Right ventricle myocardium inferior (tissue), 1 donor: ENCODE results near the gene DCHS1. TPM values are rescaled to one million over a fixed set of nuclear protein-coding genes. Genes with fewer than 3 reads are reported as not detected.
"Not testable (repeated sequence)": the region's sequence is repeated elsewhere in the genome, so short reads cannot be mapped to it uniquely, and the experiment has no call there.

Experiments
- ATAC-seq: fragments of 200-7000 bp; cut with Tn5 transposase; one replicate; pipeline ENCODE4 v1.9.1; 2020; ENCODE audit warnings: mild to moderate bottlenecking, moderate library complexity
- DNase-seq: peaks from one replicate; pipeline ENCODE4 v3.0.0; 2021; ENCODE audit errors: missing footprints
- intact Hi-C: fragments of 100-400 bp; cut with DNase I; formaldehyde crosslinking; loops from one replicate; pipeline ENCODE4 v1.11.0; 2022
- long read RNA-seq: library from polyadenylated mRNA; unstranded; transcript quantifications from one replicate; pipeline ENCODE4 v2.0.0, GENCODE V29; 2021
- total RNA-seq: library from RNA; stranded (reverse); fragmentation: NEBNext Ultra II Directional; extraction: Animal tissue kit (Norgen Biotek cat#: 25700); gene quantifications from one replicate; pipeline ENCODE4 v1.2.1, GENCODE V29; 2021
- donor health status: DM: no; HTN: yes; CAD: no; lungs with severe emphysema.

Gene DCHS1
- total RNA-seq = 10.7 TPM
- long read RNA-seq, partial matches to known transcripts = 2 of 7 reads
- long read RNA-seq, other reads (novel, unspliced or antisense) = 5 of 7 reads

GRCh38 chr11:6655790-6656583 lies at the start of gene DCHS1:
Gene DCHS1, minus strand, starts transcription at chr11:6655809. Its CDS starts 14,196 bp downstream, at chr11:6641613.
- intact Hi-C loops = no loop called here
- ATAC-seq (peak; percentile 42), DNase-seq (peak; percentile 74)

- ATAC-seq = peak; percentile 95
- DNase-seq = no peak
- intact Hi-C loops = loop anchor here (2.0 kb wide), 1 partner anchor 53 kb away; no protein-coding TSS in a partner anchor
These were observed 47.8 kb upstream of the DCHS1 start for GRCh38 chr11:6703247-6704063.

DNA sequence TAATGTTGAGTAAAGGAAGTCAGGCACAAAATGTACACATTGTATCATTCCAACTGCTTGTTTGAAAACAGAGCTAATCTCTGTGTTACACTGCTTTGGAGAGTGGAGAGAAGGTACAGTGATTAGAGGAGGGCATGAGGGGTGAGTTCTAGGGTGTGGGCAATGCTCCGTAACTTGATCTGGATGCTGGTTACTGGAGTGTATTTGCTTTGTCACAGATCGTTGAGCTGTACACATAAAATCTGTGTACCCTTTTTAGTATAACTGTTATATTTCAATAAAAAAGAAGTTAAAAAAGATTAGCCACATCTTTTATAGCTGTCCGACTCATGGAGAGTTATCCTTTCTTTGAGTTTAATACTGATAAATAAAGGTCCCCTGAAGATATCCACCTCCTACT lies 46.3 kb upstream of the DCHS1 start:
- intact Hi-C loops = loop anchor here (2.0 kb wide), 1 partner anchor 55 kb away; no protein-coding TSS in a partner anchor
- not testable (repeated sequence) for DNase-seq, ATAC-seq

- DNase-seq = no peak
- ATAC-seq = peak; percentile 74
- intact Hi-C loops = no loop called here
These were observed 39.8 kb upstream of the DCHS1 start for GRCh38 chr11:6695377-6695776.

DNA sequence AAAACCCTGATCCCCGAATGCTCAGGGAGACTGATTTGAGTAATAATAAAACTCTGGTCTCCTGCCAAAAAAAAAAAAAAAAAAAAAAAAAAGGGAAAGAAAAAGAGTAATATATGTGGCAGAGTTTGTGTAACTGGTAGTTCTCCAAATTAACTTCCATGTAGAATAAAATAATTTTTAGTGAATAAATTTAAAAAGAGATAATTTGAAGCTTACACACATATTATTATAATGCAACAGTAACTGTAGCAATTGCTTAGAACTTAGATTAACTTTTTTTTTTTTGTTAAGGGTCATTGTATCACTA lies 38.6 kb upstream of the DCHS1 start:
- intact Hi-C loops = no loop called here
- no peak for DNase-seq
- ATAC-seq = no peak

- DNase-seq (no peak), ATAC-seq (peak; percentile 73)
- intact Hi-C loops = no loop called here
These were observed 38.0 kb upstream of the DCHS1 start for GRCh38 chr11:6693342-6694228.

DNA sequence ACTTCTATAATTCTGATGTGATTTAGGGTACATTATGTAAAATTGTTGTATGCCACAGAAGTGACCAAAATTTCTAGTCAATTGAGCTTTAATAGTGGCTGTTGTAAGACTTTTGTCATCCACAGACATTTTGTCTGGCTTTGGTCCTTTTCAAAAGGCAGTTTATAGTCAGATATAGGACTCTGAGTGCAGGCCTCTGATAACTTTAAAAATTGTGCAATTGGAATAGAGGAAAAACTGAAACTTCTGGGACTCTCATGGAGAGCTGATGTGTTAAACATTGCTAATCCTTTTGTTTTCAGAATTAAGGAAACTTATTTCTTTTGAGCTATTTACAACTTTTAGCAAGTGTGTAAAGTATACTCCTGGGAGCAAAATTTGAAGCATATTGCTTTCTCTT lies 36.5 kb upstream of the DCHS1 start:
- no peak for ATAC-seq
- intact Hi-C loops = no loop called here

DNA sequence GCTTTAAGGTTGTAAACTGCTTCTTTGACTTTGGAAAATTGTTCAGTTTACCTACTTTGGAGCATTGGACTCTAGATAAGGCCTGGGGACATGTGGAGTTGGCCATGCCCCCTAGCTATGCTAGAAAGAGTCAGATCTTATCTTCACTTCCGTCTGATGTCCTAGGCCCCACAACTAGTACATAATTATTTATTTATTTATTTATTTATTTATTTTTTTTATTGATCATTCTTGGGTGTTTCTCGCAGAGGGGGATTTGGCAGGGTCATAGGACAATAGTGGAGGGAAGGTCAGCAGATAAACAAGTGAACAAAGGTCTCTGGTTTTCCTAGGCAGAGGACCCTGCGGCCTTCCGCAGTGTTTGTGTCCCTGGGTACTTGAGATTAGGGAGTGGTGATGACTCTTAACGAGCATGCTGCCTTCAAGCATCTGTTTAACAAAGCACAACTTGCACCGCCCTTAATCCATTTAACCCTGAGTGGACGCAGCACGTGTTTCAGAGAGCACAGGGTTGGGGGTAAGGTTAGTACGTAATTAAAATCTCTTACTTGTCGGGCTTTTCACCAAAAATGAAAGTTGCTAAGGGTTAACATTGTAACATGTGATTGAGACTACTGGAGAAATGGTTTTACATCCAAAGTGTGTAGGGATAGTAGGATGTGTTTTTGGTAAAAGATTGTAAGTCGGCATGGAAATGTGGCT lies 35.0 kb upstream of the DCHS1 start:
- intact Hi-C loops, DNase-seq, ATAC-seq: not testable (repeated sequence)

More for the DNA sequence above, 36.5 kb upstream of the DCHS1 start:
- DNase-seq = no peak

GRCh38 chr11:6687876-6688275 lies 32.3 kb upstream of the DCHS1 start:
- ATAC-seq (no peak), DNase-seq (no peak)
- intact Hi-C loops = loop anchor here (10.0 kb wide), 1 partner anchor 293 kb away; the partner anchor contains the start of gene SMPD1

DNA sequence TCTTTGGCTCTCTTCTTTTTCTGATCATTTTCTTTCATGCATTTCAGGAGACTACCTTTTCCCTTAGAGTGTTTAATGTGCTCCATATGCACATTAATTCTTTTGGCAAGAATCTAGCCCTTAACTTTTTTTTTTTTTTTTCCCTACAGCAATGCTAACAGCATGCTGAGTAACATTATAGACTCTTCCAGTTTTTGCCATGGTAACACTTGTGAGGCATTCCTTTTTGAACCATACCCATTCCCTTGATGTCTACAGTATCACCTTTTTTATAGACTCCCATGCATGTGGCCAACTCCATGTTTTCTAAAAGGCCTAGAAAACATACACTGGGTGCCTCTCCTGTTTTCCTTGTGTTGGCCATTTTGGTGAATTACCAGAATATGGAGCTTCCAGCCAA lies 30.4 kb upstream of the DCHS1 start:
- ATAC-seq = no peak
- no peak for DNase-seq
- intact Hi-C loops = loop anchor here (10.0 kb wide), 1 partner anchor 291 kb away; the partner anchor contains the start of gene SMPD1

GRCh38 chr11:6684068-6684467 lies 28.5 kb upstream of the DCHS1 start:
- DNase-seq = peak; percentile 73
- not testable (repeated sequence) for ATAC-seq
- intact Hi-C loops = loop anchor here (5.0 to 10.0 kb wide), 2 partner anchors 37 to 289 kb away; partner anchors contain the start of gene SMPD1

DNA sequence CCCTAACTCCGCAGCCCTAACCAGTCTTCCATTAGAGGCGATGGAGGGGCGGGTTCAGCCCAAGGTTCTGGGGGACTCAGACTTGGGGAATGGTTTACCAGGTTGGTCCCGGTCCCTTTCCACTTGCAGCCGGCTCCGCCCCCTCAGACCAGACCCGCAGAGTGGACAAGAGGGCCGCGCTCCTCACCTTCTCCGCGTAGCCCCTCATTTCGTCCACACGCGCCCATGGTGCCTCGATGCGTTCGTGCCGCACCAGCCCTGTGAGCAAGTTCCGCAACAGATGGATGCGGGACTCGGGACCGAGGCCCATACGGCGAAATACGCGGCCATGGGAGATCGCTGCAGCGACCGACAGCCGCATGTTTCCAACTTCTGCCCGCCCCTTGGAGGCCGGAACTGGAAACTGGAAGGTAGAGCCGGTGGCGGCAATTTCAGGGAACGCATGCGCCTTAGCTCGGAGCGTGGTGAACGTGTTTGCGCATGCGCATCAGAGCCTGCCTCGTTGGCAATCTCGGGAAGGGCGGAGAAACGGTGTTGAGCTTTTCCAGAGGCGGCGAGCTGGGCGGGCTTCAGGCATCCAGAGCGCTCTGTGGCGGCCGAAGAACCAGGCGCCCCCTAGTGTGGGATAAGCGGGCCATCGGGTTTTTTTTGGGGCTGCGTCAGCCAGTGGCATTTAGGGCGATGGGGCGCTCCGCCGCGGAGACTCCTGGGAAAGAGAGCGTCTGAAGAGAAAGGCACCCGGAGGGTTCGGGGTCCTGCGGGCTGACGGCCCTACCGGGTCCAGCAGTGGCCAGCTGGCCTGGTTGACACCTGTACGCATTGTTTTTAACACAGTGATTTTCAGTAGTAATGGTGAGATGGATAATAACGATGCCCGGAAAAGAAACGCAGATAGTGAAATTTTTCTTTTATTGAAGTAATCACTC lies 27.6 kb upstream of the DCHS1 start, which contains the start of gene MRPL17:
Gene MRPL17, minus strand, starts transcription at position 405 of the 926 bp plus-strand sequence. Its CDS starts 44 bp downstream, at position 361.
- intact Hi-C loops = loop anchor here (1.0 to 10.0 kb wide), 5 partner anchors 36 to 288 kb away; partner anchors contain the start of genes SMPD1 and TAF10

DNA sequence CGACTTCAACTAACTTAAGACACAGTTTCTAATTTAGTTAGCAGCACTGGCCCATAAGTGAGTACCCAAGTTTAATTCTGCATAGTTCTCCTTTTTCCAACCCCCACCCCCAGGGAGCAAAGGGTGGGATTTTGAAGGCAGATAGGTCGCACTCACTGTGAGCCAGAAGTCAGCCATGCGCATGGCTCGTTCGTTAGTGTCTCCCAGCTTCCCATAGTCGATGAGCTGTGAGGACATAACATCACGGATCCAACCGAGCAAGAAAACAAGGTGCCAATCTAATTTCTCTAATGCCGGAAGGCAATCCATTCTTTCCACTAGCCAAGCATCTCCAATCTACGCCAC lies 27.0 kb upstream of the DCHS1 start:
- no peak for ATAC-seq
- DNase-seq = no peak
- intact Hi-C loops = loop anchor here (2.0 to 10.0 kb wide), 4 partner anchors 35 to 288 kb away; partner anchors contain the start of genes SMPD1 and TAF10

More for the DNA sequence above, 27.6 kb upstream of the DCHS1 start, which contains the start of gene MRPL17:
- DNase-seq = peak; percentile 99
- peak; percentile 98 for ATAC-seq

DNA sequence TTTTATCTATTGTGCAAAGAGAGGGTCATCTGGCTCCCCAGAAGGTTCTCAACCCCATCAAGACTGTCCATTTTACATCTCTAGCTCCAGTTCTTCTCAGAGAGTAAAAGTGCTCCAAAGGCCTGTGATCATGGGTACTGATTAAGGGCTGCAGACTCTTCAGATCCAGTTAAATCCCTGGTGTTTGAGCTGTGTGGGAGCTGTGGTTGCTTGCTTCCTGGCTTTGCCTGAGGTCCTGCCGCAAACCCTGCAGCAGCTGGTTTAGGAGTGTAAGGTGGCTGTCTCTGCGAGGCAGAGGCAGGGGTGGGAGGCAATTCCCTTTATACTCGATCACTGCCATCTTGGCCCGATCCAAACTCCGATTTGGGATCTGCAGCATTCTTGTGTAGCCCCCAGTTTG lies 26.3 kb upstream of the DCHS1 start:
- no peak for DNase-seq
- intact Hi-C loops = loop anchor here (2.0 to 10.0 kb wide), 4 partner anchors 35 to 287 kb away; partner anchors contain the start of genes SMPD1 and TAF10
- no peak for ATAC-seq

DNA sequence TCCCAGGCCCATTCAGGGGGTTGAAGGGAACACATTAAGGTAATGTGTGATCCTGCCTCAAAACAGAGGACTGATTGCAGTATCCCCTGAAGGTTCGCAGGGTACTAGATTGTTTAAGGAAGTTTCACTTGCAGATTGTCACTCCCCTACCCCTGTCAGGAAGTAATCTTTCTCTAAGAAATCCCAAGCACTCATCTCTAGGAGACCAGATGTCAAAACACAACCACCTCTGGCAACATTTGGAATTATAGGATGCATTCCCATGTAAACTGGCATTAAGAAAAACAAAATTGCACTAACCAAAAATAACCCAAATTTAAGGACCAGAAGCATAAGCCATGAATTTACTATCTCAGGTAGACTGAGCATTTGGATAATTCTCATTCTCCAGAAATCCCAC lies 25.9 kb upstream of the DCHS1 start:
- no peak for ATAC-seq
- intact Hi-C loops = loop anchor here (5.0 to 10.0 kb wide), 2 partner anchors 34 to 287 kb away; partner anchors contain the start of gene SMPD1

DNA sequence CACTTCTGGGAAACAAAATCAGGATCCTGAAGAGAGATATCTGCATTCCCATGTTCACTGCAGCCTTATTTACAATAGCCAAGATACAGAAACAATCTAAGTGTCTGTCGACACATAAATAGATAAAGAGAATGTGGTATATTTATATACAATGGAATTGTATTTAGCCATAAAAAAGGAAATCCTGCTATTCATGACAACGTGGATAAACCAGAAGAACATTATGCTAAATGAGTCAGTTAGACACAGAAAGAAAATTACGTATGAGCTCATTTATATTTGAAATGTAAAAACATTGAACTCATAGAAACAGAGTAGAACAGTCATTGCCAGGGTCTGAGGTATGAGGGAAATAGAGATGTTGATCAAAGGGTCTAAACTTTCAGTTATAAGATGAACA lies 21.4 kb upstream of the DCHS1 start:
- intact Hi-C loops = no loop called here
- no peak for ATAC-seq
- DNase-seq = no peak

More for the DNA sequence above, 25.9 kb upstream of the DCHS1 start:
- no peak for DNase-seq
